RPMI7951 (cell line): ENCODE measurements around the gene LEP. TPM values are rescaled to one million over a fixed set of nuclear protein-coding genes. Genes with fewer than 3 reads are reported as not detected.
A peak's percentile ranks its signal among the peaks of the same experiment; 100 is the strongest.
"Not testable (repeated sequence)": the region's sequence is repeated elsewhere in the genome, so short reads cannot be mapped to it uniquely, and the experiment has no call there.

Experiments
- DNase-seq: peaks from one replicate; pipeline ENCODE4 v3.0.0-alpha.2; 2012; ENCODE audit warnings: low read depth
- total RNA-seq: library from RNA; depleted of rRNA; stranded (reverse); fragments of >200 nt; shearing (Covaris generic); gene quantifications from 2 replicates; pipeline ENCODE4 v1.2.3, GENCODE V29; 2014

The LEP gene
- total RNA-seq, 1 experiment from 2014 or later, result not detected

GRCh38 chr7:128210590-128211570 lies 30.2 kb upstream of the LEP start:
- no peak for DNase-seq

GRCh38 chr7:128211626-128212025 lies 29.5 kb upstream of the LEP start:
- no peak for DNase-seq

- no peak for DNase-seq
These were observed 26.6 kb upstream of the LEP start for GRCh38 chr7:128214463-128214862.

- peak; percentile 77 for DNase-seq
These were observed 25.8 kb upstream of the LEP start for GRCh38 chr7:128215281-128215680.

- peak; percentile 91 for DNase-seq
These were observed 25.3 kb upstream of the LEP start for GRCh38 chr7:128215739-128216138.

GRCh38 chr7:128217030-128217805 lies 23.9 kb upstream of the LEP start:
- peak; percentile 88 for DNase-seq

GRCh38 chr7:128217967-128218652 lies 23.0 kb upstream of the LEP start:
- no peak for DNase-seq

GRCh38 chr7:128219636-128220035 lies 21.4 kb upstream of the LEP start:
- no peak for DNase-seq

- DNase-seq, result peak; percentile 91
These were observed 19.1 kb upstream of the LEP start for GRCh38 chr7:128221929-128222403.

GRCh38 chr7:128226132-128226980 lies 14.7 kb upstream of the LEP start:
- no peak for DNase-seq

GRCh38 chr7:128227271-128227670 lies 13.8 kb upstream of the LEP start:
- DNase-seq, result no peak

- DNase-seq, result no peak
These were observed 10.1 kb upstream of the LEP start for GRCh38 chr7:128231021-128231420.

- DNase-seq, result no peak
These were observed 9.4 kb upstream of the LEP start for GRCh38 chr7:128231677-128232076.

GRCh38 chr7:128233471-128233870 lies 7.6 kb upstream of the LEP start:
- no peak for DNase-seq

- DNase-seq, result no peak
These were observed 6.5 kb upstream of the LEP start for GRCh38 chr7:128234476-128235026.

GRCh38 chr7:128235471-128235870 lies 5.6 kb upstream of the LEP start:
- no peak for DNase-seq

GRCh38 chr7:128236924-128237586 lies 4.0 kb upstream of the LEP start:
- DNase-seq, result peak; percentile 96

GRCh38 chr7:128239146-128239545 lies 1.9 kb upstream of the LEP start:
- not testable (repeated sequence) for DNase-seq

GRCh38 chr7:128242661-128243060 lies 1.6 kb downstream of the LEP start:
- DNase-seq, result no peak

GRCh38 chr7:128243273-128243672 lies 2.2 kb downstream of the LEP start:
- no peak for DNase-seq
